GM18520 (cell line): Measurements from ENCODE around the gene AK6.
"Not testable (repeated sequence)": the region's sequence is repeated elsewhere in the genome, so short reads cannot be mapped to it uniquely, and the experiment has no call there.

ENCODE experiments used
- ATAC-seq: cut with Tn5 transposase; IDR thresholded peaks from one replicate; pipeline ENCODE4 v1.9.1; 2021; ENCODE audit not compliant: unreplicated experiment

AK6 gene

GRCh38 chr5:69341520-69342161 lies 27.7 kb downstream of the AK6 start:
- no peak for ATAC-seq

DNA sequence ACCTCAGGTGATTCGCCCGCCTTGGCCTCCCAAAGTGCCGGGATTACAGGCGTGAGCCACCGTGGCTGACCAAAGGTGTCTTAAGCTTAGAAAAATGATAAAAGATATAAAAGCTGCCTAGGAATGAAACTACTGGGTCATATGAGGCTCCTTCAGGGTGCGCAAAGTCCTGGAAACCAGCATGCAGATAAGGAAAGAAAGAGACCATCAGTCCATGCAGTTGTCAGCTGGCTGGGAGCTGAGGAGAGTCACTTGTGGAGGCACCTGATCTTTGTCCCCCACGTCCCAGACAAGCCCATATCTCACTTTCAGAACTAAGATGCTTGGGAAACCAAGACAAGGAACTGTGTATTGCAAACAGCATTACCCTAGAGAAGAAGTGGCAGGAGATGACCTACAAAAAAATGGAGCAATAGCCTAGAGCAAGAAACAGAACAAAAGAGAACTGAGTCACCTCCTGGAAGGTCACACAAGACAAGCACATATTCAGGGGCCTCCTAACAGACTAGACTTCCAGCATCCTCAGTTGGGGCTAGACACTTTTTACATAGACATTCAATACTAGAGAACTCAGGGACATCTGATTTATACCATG lies 33.9 kb downstream of the AK6 start:
- ATAC-seq, result no peak

DNA sequence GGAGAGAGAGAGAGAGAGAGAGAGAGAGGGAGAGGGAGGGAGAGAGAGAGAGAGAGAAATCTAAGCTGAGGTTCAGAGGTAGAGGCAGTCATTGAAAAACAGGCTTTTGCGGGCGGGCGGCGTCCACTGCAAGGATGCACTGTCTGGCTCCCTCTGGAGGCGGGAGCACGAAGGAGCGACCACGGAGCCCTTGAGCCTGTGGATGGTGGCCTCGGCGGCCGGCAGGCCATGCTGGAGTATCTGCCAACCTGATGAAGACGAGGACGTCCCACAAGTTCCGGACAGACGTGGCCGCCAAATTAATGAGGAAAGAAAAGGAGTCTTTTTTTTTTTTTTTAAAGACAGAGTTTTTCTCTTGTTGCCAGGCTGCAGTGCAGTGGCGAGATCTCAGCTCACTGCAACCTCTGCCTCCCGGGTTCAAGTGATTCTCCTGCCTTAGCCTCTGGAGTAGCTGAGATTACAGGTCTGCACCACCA lies 34.5 kb downstream of the AK6 start:
- no peak for ATAC-seq

- ATAC-seq, result not testable (repeated sequence)
Observed at GRCh38 chr5:69333668-69334315, 35.5 kb downstream of the AK6 start.

GRCh38 chr5:69331528-69332445 lies 37.5 kb downstream of the AK6 start:
- no peak for ATAC-seq

- no peak for ATAC-seq
Observed at GRCh38 chr5:69329905-69330489, 39.3 kb downstream of the AK6 start.

DNA sequence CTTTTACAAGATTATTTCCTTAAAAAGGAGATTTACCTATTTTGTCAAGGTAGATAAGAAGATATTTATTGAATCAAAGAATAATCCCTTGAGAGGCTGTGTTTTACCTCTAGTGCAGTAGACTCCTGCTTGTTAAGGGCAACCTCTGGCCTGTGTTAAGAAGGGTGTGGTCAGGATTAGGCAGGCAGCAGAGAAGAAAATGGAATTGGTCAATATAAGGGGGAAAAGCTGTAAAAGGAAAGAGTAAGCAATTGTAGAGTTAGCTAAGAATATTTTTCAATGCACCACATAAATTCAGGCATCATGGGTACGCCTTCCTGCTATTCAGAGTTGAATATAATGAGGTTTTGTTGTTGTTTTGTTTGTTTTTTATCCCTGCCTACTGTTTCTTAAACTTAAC lies 43.0 kb downstream of the AK6 start:
- no peak for ATAC-seq

DNA sequence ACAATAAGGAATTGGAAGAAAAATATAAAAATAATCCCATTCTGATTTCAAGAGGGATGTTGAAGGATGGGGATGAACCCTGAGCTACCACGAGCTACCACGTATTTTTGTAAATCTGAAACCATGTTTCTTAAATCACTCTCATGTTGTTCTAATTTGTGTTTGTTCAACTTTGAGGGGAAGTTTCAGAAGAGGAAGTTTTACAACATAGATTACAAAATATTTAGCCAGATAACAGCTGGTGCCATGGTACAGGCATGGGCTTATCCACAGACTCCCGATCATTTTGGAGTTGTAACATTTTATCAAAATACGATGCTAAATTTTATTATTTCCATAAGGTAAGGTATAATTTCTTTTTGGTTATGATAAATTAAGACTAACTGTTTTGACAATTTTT lies 51.9 kb downstream of the AK6 start:
- no peak for ATAC-seq

GRCh38 chr5:69315972-69316371 lies 53.3 kb downstream of the AK6 start:
- no peak for ATAC-seq

GRCh38 chr5:69313428-69313827 lies 55.9 kb downstream of the AK6 start:
- no peak for ATAC-seq

- no peak for ATAC-seq
Observed at GRCh38 chr5:69312459-69313160, 56.7 kb downstream of the AK6 start.

- ATAC-seq, result no peak
Observed at GRCh38 chr5:69309380-69309779, 59.9 kb downstream of the AK6 start.

- no peak for ATAC-seq
Observed at GRCh38 chr5:69308046-69308553, 61.2 kb downstream of the AK6 start.

DNA sequence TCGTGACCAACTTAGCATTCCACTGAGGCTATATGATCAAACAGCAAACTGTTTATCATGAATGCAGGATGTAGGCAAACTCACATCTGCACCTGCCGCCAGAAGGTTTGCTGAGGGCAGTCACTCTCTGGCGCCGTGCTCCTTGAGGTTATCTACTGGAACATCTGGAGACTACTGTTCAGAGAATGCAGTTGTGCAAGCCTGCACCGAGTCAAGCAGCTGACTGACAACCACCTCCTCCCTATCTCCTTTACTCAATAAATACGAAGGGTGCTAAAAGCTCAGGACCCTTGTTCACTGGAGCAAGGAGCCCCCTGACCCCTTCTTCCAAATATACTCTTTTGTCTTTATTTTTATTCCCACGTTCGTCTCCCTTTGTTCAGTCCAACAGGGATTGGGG lies 63.8 kb downstream of the AK6 start:
- no peak for ATAC-seq
